Measurements from ENCODE around the gene RXYLT1. TPM values are rescaled to one million over a fixed set of nuclear protein-coding genes. Genes with fewer than 3 reads are reported as not detected.

The RXYLT1 gene
- total RNA-seq, 2 donors from 2014 or later: 14.1 to 15.2 TPM

Other genes with a start within 250 kb of the RXYLT1 start
- 10 to 100 TPM; 35.3 to 45.3 TPM for gene DPY19L2, start 111.4 kb upstream of the RXYLT1 start, total RNA-seq
- gene SRGAP1, start 64.8 kb downstream of the RXYLT1 start, total RNA-seq: 1 to 10 TPM; 4.3 to 5.5 TPM

Data from left cardiac atrium (tissue), 2 donors.